VCaP (cell line): ENCODE data around the gene UBE4B.

ENCODE experiments used
- H3K27ac ChIP-seq: fragments of 450-650 bp; 2 replicates; pipeline ENCODE4 v1.5.1; 2017
- TF ChIP-seq, protein P1 (sequence below): fragments of 450-650 bp; conservative IDR thresholded peaks from 2 replicates; pipeline ENCODE4 v1.5.1; 2017; ENCODE audit warnings: mild to moderate bottlenecking, moderate library complexity

UBE4B gene

DNA sequence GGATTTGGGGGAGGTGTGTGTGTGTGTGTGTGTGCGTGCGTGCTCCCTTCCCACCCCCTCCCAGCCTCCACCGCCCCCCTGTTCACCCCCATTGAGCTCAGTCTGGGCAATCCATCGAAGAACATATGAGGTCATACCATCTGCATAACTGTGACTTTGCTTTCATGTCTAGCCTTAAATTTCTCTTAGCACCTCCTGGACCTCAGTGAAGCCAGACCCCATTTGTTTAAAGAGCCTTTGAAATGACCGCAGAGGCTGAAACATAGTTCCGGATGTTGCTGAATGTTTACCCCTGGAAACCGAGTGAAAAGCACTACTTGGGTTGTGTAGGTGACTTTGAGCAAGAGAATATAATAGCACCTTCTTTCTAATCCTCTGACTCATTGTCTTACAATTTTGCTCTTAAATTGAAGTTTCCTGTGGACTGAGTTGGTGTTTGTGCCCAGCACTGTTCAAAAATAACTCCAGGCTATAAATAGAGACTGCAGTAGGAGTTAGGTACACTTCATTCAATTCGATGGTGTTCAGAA is 75.4 kb downstream of the UBE4B start:
- TF ChIP-seq, protein P1, sequence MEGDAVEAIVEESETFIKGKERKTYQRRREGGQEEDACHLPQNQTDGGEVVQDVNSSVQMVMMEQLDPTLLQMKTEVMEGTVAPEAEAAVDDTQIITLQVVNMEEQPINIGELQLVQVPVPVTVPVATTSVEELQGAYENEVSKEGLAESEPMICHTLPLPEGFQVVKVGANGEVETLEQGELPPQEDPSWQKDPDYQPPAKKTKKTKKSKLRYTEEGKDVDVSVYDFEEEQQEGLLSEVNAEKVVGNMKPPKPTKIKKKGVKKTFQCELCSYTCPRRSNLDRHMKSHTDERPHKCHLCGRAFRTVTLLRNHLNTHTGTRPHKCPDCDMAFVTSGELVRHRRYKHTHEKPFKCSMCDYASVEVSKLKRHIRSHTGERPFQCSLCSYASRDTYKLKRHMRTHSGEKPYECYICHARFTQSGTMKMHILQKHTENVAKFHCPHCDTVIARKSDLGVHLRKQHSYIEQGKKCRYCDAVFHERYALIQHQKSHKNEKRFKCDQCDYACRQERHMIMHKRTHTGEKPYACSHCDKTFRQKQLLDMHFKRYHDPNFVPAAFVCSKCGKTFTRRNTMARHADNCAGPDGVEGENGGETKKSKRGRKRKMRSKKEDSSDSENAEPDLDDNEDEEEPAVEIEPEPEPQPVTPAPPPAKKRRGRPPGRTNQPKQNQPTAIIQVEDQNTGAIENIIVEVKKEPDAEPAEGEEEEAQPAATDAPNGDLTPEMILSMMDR: no peak
- peak overlapping the region; percentile 39 for H3K27ac ChIP-seq

DNA sequence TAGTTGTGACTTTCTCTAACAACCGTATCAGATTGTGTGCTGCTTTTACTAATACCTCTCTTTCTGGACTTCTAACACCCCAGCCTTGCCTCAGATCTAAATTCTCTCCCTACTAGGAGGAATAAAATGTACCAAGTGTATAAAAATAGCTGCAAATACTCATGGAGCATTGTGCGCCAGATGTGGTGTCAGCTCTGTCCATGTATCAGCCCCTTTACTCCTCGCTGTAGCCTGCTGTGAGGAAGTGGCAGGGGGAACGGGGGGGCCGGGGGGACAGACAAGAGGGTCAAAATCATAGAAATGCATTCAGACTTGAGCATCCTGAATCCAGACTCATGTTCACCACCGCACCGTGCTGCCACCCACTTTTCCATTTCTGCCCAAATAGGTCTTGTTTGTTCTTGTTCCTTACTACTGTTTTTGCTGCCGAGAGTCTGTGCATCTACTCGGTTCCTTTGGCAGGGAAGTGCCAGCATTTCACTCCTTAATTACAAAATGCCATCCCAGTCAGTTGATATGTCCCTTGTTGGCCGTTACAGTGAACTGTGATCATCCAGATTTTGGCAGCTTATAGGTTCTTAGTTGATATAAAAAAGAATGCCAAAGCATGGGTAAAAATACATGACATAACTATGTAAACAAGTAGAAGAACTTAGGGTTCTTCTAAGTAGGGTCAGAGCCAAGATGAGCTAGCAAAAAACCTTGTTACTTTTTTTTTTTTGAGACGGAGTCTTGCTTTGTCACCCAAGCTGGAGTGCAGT is 76.4 kb downstream of the UBE4B start:
- TF ChIP-seq, protein P1: no peak
- peak overlapping the region; percentile 39 for H3K27ac ChIP-seq

DNA sequence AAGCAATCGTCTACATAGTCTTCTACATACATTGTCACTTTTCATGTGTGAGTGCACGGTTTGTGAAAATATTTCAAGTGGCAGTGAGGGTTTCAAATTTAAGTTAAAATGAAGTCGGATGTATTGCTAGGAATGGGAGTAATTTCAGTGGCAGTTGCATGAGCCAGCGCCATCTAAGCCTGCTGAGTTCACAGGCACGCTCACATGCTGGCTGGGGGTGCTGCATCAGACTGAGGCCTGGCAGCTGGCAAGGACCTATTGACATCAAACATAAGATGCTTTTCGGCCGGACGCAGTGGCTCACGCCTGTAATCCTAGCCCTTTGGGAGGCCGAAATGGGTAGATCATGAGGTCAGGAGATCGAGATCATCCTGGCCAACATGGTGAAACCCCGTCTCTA is 80.7 kb downstream of the UBE4B start:
- TF ChIP-seq, protein P1: no peak
- no peak overlapping the region for H3K27ac ChIP-seq

DNA sequence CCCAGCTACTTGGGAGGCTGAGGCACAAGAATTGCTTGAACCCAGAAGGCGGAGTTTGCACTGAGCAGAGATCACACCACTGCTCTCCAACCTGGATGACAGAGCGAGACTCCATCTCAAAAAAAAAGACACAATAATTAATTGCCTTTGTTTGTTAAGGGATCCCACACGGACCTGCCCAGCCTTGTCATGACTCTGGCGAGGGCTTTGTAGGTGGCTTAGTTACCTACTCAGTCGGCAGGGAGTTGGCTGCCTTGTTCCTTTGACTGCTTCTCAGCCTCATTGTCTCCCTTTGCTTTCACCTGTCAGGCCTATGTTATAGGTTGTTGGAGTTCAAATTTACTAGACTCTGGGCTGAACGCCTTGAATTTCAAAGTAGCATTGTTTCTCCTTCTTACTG is 82.0 kb downstream of the UBE4B start:
- TF ChIP-seq, protein P1: no peak
- H3K27ac ChIP-seq: no peak overlapping the region

DNA sequence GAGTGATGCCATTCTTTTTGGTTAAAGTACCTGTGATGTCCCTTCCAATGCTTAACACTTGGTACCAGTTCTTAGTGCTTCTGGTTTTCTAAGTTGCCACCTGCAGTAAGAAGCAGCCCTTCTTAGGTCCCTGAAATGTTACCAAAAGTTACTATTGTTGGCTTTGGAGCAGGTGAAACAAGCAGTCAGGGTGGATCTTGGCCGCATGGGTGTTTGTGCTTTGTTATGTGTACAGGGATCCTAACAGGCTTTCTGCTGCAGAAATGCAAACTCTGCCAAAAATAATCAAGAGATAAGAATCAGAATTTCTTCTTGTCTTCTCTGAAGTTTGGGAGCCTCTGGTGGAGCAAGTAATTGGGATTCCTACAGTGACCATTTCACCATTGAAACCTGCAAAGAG is 84.4 kb downstream of the UBE4B start:
- TF ChIP-seq, protein P1: peak; percentile 22; the same call in 1 of the 2 replicates
- peak overlapping the region; percentile 72 for H3K27ac ChIP-seq

DNA sequence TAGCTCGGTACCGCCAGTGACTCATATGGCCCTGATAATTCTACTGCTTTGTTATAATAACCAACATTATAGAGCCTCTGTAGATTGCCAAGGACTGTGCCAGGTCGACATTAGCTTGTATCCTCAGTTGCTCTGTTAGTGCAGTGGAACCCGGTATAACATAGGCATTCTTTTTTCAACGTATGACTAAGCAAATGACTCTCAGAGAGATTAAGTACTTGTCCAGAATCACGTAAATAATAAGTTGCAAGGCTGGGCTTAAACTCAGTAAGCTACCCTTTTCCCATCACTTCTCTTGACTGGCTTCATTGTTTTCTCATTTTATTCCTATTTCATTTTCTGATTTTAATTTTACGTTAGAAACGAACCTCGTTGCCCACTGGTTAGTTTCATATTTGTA is 85.1 kb downstream of the UBE4B start:
- peak overlapping the region; percentile 72 for H3K27ac ChIP-seq
- TF ChIP-seq, protein P1: no peak

DNA sequence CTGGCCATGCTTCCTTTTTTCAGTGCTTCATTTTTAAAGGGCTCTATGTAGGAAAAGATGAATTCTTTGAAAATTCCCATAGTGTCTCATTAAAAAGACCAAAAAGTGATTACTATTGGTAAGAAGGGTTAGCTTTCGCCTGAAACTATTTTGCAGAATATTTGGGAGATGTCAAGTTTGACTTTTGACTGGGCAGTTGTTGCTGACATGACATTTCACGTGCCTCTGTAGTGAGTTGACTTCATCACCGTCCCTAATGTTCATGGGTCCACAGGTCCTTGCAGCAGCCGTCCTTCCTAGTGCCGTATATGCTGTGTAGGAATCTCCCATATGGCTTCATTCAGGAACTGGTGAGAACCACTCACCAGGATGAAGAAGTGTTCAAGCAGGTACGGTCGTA is 88.9 kb downstream of the UBE4B start:
- H3K27ac ChIP-seq: no peak overlapping the region
- TF ChIP-seq, protein P1: no peak
